NCI-H510A (cell line): ENCODE data around the gene ADGRG3.

Experiments used
- DNase-seq: peaks from one replicate; lab custom pipeline; 2025; lab: John Stamatoyannopoulos, UW

The ADGRG3 gene

GRCh38 chr16:57736419-57737351, 68.6 kb downstream of the ADGRG3 start:
- no peak for DNase-seq

- DNase-seq: no peak
Measured at GRCh38 chr16:57738844-57739243, 70.7 kb downstream of the ADGRG3 start.
